Activated T-cell treated with anti-CD3 and anti-CD28 coated beads, Interleukin-2, amount 50 U/mL, for 72 hours (primary cell): Measurements from ENCODE around the gene KIAA0408. TPM values are rescaled to one million over a fixed set of nuclear protein-coding genes. Genes with fewer than 3 reads are reported as not detected.
A peak's percentile ranks its signal among the peaks of the same experiment; 100 is the strongest.
"Not testable (repeated sequence)": the region's sequence is repeated elsewhere in the genome, so short reads cannot be mapped to it uniquely, and the experiment has no call there.

ENCODE experiments used
- ATAC-seq, 2 donors: fragments of 150-1000 bp; cut with Tn5 transposase; replicated peaks in 1 of 2; 2 replicates each; pipeline ENCODE4 v1.10.0; 2021; ENCODE audit warnings: moderate library complexity in 2 of 2, mild to moderate bottlenecking in 1 of 2
- DNase-seq, 2 donors: peaks; one replicate each; pipeline ENCODE4 v3.0.0; 2021 to 2022; ENCODE audit warnings: mixed read lengths in 1 of 2
- H3K27ac Mint-ChIP-seq: one replicate; pipeline ENCODE4 v1.8.0; 2022; ENCODE audit warnings: mild to moderate bottlenecking, moderate library complexity, mixed read lengths
- H3K27me3 Mint-ChIP-seq: one replicate; pipeline ENCODE4 v1.8.0; 2022; ENCODE audit warnings: low read depth, mixed read lengths
- H3K36me3 Mint-ChIP-seq, 2 donors: one replicate each; pipeline ENCODE4 v1.8.0; 2022; ENCODE audit warnings: mixed read lengths in 2 of 2, mild to moderate bottlenecking in 1 of 2; ENCODE audit not compliant: insufficient read depth in 2 of 2
- H3K4me1 Mint-ChIP-seq: one replicate; pipeline ENCODE4 v1.8.0; 2022; ENCODE audit warnings: low read depth, mixed read lengths
- H3K4me3 Mint-ChIP-seq, 2 donors: one replicate each; pipeline ENCODE4 v1.8.0; 2022; ENCODE audit warnings: mild to moderate bottlenecking in 2 of 2, mixed read lengths in 2 of 2, moderate library complexity in 2 of 2
- H3K9me3 Mint-ChIP-seq, 2 donors: one replicate each; pipeline ENCODE4 v1.8.0; 2022; ENCODE audit warnings: mixed read lengths in 2 of 2
- total RNA-seq, 2 donors: library from RNA; stranded (reverse); gene quantifications; one replicate each; pipeline ENCODE4 v1.2.3, GENCODE V29; 2022

Gene KIAA0408
- total RNA-seq, 2 donors from 2014 or later: 6.6 TPM

DNA sequence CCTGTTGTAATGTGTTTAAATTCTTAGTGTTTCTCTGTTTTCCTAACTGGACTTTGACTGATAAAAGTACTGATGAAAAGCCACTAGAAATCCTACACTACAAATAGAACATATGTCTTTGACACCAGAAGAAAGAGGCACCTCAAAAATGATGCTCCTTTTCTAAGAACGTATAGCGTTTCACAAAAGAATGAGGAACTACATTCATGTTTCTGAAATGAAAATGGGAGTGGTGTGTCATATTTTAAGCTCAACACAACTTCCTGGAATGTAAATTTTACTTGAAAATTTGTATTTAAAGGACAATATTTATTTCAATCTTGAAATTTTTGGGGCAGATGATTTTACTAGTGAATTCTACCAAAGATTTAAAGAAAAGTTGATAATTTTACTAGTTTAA lies 35.3 kb downstream of the KIAA0408 start:
- H3K27ac Mint-ChIP-seq: peak overlapping the region; percentile 30
- no peaks in the 10 kb centered on the region for H3K36me3 Mint-ChIP-seq
- no peaks in the 10 kb centered on the region for H3K27me3 Mint-ChIP-seq
- H3K4me1 Mint-ChIP-seq: peaks cover 27% of the 10 kb centered on the region
- DNase-seq (no peak), ATAC-seq (no peak)
- H3K4me3 Mint-ChIP-seq: no peak overlapping the region
- peaks cover 0 to 3% of the 10 kb centered on the region in 2 donors for H3K9me3 Mint-ChIP-seq

DNA sequence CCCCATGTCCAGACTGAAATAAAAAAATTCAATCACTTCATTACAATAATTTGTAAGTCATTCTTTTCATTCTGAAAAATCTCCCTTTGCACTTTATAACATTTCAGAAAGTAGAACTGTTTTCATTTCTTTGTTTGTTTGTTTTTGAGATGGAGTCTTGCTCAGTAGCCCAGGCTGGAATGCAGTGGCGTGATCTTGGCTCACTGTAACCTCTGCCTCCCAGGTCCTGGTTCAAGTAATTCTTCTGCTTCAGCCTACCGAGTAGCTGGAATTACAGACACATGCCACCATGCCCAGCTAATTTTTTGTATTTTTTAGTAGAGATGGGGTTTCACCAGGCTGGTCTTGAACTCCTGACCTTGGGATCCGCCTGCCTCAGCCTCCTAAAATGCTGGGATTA lies 38.0 kb downstream of the KIAA0408 start:
- ATAC-seq, H3K36me3 Mint-ChIP-seq, H3K27me3 Mint-ChIP-seq, H3K9me3 Mint-ChIP-seq, DNase-seq, H3K27ac Mint-ChIP-seq: not testable (repeated sequence)
- Mint-ChIP-seq H3K4me3 (peak overlapping the region in 1 of 2 donors; percentile 61), H3K4me1 (peaks cover 27% of the 10 kb centered on the region)

- DNase-seq (peak; percentile 79 to 86), ATAC-seq (peak; percentile 100)
- Mint-ChIP-seq H3K36me3 (no peaks in the 10 kb centered on the region), H3K4me1 (peaks cover 27% of the 10 kb centered on the region), H3K27ac (peak overlapping the region; percentile 16), H3K4me3 (peak overlapping the region; percentile 49 to 61), H3K27me3 (no peaks in the 10 kb centered on the region), H3K9me3 (no peaks in the 10 kb centered on the region)
Measured at GRCh38 chr6:127420556-127420955, 38.6 kb downstream of the KIAA0408 start.

DNA sequence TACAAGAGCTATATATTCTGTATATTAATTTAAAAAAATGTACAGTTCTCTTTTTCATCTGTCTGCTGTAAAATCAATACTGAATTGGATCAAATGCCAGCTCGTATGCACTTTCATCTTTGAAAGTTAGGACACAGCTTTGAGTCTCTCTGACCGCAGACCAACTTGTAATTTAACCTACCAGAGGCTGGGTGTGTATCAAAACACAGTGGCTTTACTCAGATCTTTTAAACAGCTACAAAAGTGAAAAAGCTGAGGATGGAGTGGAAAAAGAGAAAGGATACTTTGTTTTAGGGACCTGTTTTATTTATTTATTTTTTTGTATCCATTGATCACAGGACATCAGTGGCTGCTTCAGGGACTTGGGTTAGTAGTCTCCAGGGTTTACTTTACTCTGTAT lies 44.1 kb downstream of the KIAA0408 start:
- H3K4me3 Mint-ChIP-seq: no peak overlapping the region
- H3K27ac Mint-ChIP-seq: no peak overlapping the region
- DNase-seq (no peak), ATAC-seq (no peak)
- no peaks in the 10 kb centered on the region for H3K9me3 Mint-ChIP-seq
- H3K4me1 Mint-ChIP-seq: peaks cover 6% of the 10 kb centered on the region
- no peaks in the 10 kb centered on the region for H3K36me3 Mint-ChIP-seq
- H3K27me3 Mint-ChIP-seq: no peaks in the 10 kb centered on the region

DNA sequence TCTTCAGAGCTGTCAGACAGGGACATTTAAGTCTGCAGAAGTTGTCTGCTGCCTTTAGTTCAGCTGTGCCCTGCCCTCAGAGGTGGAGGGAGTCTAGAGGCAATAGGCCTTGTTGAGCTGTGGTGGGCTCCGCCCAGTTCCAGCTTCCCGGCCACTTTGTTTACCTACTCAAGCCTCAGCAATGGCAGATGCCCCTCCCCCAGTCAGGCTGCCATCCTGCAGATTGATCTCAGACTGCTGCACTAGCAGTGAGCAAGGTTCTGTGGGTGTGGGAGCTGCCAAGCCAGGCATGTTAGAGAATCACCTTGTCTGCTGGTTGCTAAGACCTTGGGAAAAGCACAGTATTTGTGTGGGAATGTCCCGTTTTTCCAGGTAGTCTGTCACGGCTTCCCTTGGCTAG lies 46.1 kb downstream of the KIAA0408 start:
- not testable (repeated sequence) for DNase-seq, H3K9me3 Mint-ChIP-seq, H3K27ac Mint-ChIP-seq, H3K36me3 Mint-ChIP-seq, H3K27me3 Mint-ChIP-seq, H3K4me3 Mint-ChIP-seq, H3K4me1 Mint-ChIP-seq, ATAC-seq

DNA sequence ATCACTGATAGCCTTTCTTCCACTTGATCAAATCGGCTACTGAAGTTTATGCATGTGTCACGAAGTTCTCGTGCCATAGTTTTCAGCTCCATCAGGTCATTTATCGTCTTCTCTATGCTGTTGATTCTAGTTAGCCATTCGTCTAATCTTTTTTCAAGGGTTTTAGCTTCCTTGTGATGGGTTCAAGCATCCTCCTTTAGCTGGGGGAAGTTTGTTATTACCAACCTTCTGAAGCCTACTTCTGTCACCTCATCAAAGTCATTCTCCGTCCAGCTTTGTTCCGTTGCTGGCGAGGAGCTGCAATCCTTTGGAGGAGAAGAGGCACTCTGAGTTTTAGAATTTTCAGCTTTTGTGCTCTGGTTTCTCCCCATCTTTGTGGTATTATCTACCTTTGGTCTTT lies 47.2 kb downstream of the KIAA0408 start:
- not testable (repeated sequence) for H3K4me1 Mint-ChIP-seq, H3K27ac Mint-ChIP-seq, ATAC-seq

More for the DNA sequence above, 47.2 kb downstream of the KIAA0408 start:
- H3K27me3 Mint-ChIP-seq, H3K9me3 Mint-ChIP-seq, H3K36me3 Mint-ChIP-seq, H3K4me3 Mint-ChIP-seq, DNase-seq: not testable (repeated sequence)

Other genes with a start within 250 kb of the KIAA0408 start
- gene RNF146, start 192.5 kb downstream of the KIAA0408 start, total RNA-seq: 10 to 100 TPM; 26.6 to 27.2 TPM
- gene ECHDC1, start 115.8 kb downstream of the KIAA0408 start, total RNA-seq: 10 to 100 TPM; 46.9 to 53.6 TPM
- gene C6orf58, start 117.8 kb upstream of the KIAA0408 start, total RNA-seq: not detected